NCI-H1694 treated with DMSO at 0.1 percent for 48 hours (cell line): ENCODE results near the gene DLG2.

Source experiments
- DNase-seq: peaks from one replicate; lab custom pipeline; 2025; lab: John Stamatoyannopoulos, UW

DLG2 gene

GRCh38 chr11:84117394-84117793 is 1509.8 kb downstream of the DLG2 start:
- no peak for DNase-seq

DNA sequence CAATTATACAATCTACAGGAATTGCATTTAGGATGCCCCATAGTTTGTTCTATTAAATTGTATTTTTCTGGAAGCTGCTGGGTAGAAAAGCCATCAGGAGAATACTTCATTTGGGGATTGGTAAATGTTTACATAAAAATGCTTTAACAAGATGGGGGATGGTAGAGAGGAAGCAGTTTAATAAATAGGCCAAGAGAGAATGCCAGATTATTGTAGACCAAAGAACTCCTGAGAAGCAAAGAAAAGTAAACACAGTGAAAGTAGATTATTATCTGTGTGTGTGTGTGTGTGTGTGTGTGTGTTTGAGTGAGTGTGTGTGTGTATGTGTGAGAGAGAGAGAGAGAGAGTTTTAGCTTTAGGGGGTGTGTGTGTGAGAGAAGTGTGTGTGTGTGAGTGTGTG is 1520.6 kb downstream of the DLG2 start:
- DNase-seq: no peak

DNA sequence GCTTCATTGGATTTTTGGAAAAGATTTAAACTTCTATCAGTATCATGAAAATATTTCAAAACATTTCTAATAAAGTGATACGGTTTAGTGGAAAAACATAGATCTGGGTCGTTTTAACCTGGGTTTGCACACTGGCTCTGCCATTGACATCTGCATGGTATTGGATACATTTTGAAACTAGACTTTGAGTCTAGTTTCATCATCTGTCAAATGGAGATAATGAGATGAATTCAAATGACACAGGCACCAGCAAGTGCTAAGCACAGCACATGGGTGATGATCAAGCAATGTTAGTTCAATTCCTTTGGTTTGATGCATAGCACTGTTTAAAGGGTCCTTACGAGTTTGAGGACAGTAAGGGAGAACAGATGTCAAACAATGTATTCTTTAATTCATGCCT is 1522.0 kb downstream of the DLG2 start:
- DNase-seq: no peak

DNA sequence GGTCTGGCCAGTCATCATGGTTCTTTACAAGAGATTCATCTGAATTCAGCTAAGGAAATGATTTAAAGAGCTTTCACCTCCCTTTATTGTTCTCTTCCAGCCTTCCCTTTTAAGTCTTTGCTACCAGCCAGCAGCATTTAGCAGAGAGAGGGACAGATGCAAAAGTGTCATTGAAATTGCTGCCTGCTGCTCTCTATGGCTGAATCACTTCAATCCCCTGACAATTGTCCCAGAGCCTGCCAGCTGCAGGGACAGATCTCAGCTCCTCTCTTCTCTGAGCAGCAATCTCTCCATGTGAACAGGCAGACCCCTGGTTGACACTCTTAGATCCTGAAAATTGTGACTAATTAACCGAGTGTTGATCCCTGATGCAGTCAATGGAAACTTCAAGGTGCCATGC is 1524.0 kb downstream of the DLG2 start:
- DNase-seq: no peak

- DNase-seq: no peak
These were observed 1530.0 kb downstream of the DLG2 start for GRCh38 chr11:84097186-84097585.

- no peak for DNase-seq
These were observed 1535.7 kb downstream of the DLG2 start for GRCh38 chr11:84091212-84091986.

DNA sequence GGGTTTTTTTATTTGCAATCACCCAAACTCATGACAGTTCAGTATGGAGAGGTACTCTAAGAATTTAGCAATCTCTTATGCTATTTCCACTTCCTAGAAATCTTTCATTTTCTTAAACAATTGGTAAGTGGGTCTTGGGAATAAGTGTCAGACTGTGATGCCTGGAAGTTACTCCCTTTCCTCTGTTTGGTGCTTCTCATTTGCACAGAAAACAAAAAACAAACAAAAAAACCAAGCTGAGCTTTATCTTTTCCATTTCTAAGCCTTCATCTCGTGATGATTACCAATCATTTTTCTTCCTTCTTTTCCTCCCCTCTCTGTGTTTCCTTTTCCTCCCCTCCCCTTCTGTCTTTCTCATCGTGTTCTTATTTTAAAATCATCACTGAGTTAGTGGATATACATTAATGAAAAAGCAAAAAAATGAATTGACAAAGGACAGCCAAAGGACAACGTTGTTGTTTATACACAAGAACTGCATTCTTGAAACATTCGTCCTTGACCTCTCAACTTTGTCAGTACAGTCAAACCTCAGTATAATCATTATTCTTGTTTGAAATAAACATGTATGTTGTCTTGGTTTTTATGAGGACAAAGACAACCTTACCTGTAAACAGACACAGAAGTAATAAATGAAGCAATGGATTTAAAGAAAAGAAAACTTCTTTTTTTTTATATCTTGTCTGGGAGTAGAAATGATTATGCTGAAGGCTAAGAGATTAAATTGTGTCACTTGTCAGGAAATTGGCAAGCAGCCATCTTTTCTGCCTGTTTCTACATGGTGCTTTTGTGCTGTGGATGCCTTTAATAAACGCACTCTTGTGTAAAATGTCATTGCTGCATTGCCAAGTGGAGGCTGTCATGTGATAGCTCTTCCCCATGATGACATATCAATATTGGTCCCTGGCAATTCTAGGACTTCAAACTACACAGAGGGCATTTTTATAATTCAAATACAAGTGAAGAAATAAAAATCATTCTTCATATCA is 1537.8 kb downstream of the DLG2 start:
- no peak for DNase-seq

DNA sequence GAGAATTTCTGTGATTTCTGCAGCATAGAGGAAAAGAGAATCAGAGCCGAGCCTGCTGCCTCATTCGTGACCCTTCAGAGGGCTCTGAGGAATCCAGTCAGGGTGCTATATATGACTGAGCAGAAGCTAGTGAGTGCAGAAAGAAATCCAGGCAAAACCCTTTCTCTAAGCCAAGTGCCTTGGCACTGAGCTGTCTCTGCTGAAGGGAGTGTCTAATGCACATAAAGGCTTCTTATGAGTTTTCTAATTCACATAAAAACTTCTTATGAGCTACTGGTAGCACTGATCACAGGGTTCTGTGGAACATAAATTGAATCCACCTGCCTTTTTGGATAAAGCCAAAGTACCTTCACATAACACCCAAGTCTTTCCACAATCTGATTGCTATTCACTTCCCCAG is 1555.3 kb downstream of the DLG2 start:
- DNase-seq: no peak

- no peak for DNase-seq
These were observed 1558.1 kb downstream of the DLG2 start for GRCh38 chr11:84069048-84069447.

DNA sequence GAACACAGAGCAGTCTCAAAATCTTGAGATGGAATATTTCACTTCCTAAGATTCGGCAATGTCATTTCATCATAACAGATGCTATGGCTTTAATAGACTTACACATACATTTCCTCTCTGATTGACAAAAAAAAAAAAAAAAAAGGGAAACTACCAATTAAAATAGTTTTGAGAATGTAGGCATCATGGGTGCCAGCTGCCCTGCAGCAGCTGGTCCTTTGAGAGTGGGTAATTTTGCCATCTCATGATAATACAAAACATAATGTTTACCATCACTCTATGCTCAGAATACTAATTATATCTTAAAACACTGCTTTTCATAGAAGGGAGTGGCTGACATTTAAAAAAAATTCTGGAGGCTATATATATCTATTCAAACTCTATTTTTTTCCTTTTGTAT is 1565.4 kb downstream of the DLG2 start:
- DNase-seq: no peak

- no peak for DNase-seq
These were observed 1570.3 kb downstream of the DLG2 start for GRCh38 chr11:84056653-84057376.

DNA sequence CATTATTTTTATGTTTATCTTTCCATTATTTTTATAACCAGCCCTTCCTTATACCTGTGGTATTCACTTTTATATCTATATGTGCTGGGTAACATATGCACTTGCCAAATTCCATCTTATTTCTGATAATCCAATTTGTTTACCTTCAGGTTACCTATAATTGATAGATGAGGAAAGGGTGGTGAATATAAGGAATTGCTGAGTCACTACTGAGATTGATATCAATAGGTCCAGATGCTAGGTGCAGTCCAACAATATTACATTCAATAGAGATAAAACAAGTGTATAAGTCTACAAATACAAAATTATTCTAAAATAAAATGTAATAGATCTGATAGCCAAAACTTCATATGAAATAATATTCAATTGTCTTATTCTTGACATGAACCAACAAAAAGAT is 1582.0 kb downstream of the DLG2 start:
- DNase-seq: no peak

GRCh38 chr11:84044706-84045105 is 1582.4 kb downstream of the DLG2 start:
- no peak for DNase-seq

DNA sequence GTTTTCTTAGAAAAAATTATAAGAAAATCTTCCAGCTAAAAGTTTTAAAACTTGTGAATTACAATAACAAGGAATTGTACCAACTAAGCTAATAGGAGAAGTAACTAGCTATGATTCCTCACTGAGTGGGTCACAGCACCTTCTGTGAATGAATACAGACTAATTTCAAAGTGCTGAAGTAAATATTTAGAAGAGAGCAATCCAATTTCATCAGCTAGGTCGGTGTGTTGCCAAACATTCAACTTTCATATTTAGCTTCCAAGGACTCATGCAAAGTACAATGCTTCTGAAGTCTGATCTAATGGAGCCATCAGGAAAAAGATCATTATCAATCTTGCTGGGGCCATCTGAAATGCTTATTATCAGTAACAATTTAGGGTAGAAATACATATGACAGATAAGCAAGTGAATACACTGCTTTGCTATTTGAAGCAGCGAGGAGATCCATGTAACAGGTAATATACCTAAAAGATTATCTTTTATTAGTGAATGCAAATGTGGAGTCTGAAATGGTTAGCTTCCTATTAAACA is 1590.4 kb downstream of the DLG2 start:
- DNase-seq: no peak

GRCh38 chr11:84035645-84036044 is 1591.5 kb downstream of the DLG2 start:
- DNase-seq: no peak

GRCh38 chr11:84034484-84034883 is 1592.7 kb downstream of the DLG2 start:
- DNase-seq: no peak

DNA sequence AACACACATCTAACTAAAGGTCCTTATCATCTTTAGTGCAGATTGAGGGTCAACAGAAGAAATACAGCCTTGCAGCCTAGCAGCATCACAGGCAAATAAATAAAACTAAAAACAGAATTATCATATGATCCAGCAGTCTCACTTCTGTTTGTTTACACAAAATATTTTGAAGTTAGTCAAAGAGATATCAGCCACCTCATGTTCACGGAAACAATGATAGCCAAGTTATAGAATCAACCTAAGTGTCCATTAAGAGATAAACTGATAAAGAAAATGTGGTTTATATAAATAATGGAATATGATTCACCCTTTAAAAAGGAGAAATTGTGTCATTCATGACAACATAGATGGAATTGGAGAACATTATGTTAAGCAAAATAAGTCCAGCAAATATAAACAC is 1602.9 kb downstream of the DLG2 start:
- DNase-seq: no peak

GRCh38 chr11:84022695-84023094 is 1604.4 kb downstream of the DLG2 start:
- no peak for DNase-seq

DNA sequence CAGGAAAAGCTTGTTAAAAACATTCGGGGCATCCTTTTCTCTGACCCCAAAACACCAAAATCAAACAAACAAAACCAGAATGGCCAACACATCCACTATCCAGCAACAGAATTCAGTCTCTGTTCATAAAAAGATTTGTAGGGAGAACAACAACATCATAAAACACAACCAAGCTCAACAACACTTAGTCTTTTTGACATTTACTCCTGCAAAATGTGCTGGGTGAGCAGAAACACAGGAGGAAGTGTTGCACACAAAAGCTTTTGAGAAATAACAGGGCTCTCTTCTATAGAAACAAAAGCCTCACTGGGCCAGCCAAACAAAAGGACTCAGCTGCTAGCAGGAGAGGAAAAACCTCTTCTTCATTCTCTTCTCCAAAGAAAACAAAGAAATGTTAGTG is 1604.9 kb downstream of the DLG2 start:
- DNase-seq: no peak

GRCh38 chr11:84021291-84021690 is 1605.9 kb downstream of the DLG2 start:
- DNase-seq: no peak

DNA sequence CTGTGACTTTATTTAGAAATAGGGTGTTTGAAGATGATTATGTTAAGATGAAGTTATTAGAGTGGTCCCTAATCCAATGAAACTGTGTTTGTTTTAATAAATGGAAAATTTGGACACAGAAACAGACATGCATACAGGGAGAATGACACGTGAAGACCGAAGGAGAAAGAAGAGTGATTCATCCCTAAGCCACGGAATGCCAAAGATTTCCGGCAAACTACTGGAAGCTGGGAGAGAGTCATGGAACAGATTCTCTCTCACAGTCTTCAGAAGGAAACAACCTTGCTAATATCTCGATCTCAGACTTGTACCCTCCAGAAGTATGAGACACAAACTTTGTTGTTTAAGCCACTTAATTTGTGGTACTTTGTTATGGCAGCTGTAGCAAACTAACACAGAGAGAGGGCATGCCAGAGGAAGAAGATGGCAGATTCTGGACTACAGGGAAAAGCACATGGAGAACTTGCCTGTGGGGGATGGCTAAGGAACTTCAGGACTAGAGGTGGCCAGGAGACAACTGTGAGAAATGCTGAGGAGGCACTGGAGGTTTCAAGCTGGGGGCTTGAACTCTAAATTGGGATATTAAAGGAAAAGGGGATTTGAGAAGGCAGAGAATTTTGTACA is 1607.5 kb downstream of the DLG2 start:
- no peak for DNase-seq

DNA sequence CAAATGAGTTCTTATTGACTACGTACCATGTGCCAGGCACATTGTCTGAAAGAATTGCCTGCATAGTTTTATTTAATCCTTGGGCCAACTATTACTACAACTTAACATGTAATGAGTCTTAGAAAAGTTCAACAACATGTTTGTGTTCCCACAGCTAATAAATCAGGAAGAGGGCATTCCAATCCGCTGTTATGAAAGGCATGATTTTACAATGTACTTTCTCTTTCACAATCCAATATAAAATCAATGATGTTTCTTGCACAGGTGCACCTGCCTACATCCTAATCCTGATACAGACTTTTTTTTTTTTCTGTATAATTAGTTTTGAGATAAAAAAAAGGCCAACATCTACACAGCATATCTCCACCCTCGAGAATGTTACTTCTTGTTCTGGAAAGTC is 1612.6 kb downstream of the DLG2 start:
- DNase-seq: no peak
